HEK293 (cell line): ENCODE results near the gene TXNDC8.

Experiments
- CTCF ChIA-PET: fragments of 350-600 bp; formaldehyde crosslinking; extraction: SDS; loops from one replicate; lab custom pipeline; 2021; ENCODE audit warnings: antibody characterized with exemption; lab: Yijun Ruan, JAX
- POLR2A ChIA-PET: fragments of 300-600 bp; formaldehyde crosslinking; extraction: SDS; loops from one replicate; lab custom pipeline; 2020; ENCODE audit warnings: antibody characterized with exemption, inconsistent platforms; lab: Yijun Ruan, JAX
- H3K27ac ChIP-seq: fragments of 200-500 bp; sonication (Bioruptor generic); 2 replicates; pipeline ENCODE4 v1.5.1; 2014; ENCODE audit warnings: low read depth, low read length, control low read depth, inconsistent platforms; ENCODE audit errors: extremely low read depth
- H3K36me3 ChIP-seq, 2 experiments: fragments of 200-500 bp in 1 of 2; sonication (Bioruptor generic) in 1 of 2; 1 replicate in 1 of 2; 2 replicates in 1 of 2; pipeline ENCODE4 v1.5.1; 2014 to 2017; ENCODE audit warnings: inconsistent platforms in 2 of 2, low read length in 2 of 2; ENCODE audit not compliant: control insufficient read depth in 2 of 2, insufficient read depth in 1 of 2
- H3K4me1 ChIP-seq: fragments of 200-500 bp; sonication (Bioruptor generic); 2 replicates; pipeline ENCODE4 v1.5.1; 2014; ENCODE audit warnings: mild to moderate bottlenecking, low read length, inconsistent platforms; ENCODE audit not compliant: control insufficient read depth, insufficient read depth
- H3K4me3 ChIP-seq: 2 replicates; pipeline ENCODE4 v1.5.1; 2011; ENCODE audit warnings: low read depth, mild to moderate bottlenecking, control low read depth, low read length, moderate library complexity
- H3K9me3 ChIP-seq: fragments of 200-500 bp; sonication (Bioruptor generic); 2 replicates; pipeline ENCODE4 v1.5.1; 2014; ENCODE audit warnings: low read depth, low read length, inconsistent platforms; ENCODE audit not compliant: control insufficient read depth, insufficient read depth
- IKZF3 ChIP-seq: fragments of 450-650 bp; IDR thresholded peaks from 2 replicates; pipeline ENCODE4 v1.5.0; 2018; ENCODE audit warnings: missing biosample characterization, mild to moderate bottlenecking, missing genetic modification characterization, moderate library complexity
- INSM2 ChIP-seq: fragments of 450-650 bp; formaldehyde crosslinking; IDR thresholded peaks from 2 replicates; pipeline ENCODE4 v1.5.1; 2016; ENCODE audit warnings: missing biosample characterization, missing genetic modification characterization
- KLF8 ChIP-seq: fragments of 450-650 bp; formaldehyde crosslinking; IDR thresholded peaks from 2 replicates; pipeline ENCODE4 v1.5.1; 2016; ENCODE audit warnings: missing biosample characterization, missing genetic modification characterization
- PRDM10 ChIP-seq: fragments of 450-650 bp; formaldehyde crosslinking; IDR thresholded peaks from 2 replicates; pipeline ENCODE4 v1.5.1; 2016; ENCODE audit warnings: missing biosample characterization, missing genetic modification characterization
- ZBTB17 ChIP-seq: fragments of 450-650 bp; formaldehyde crosslinking; IDR thresholded peaks from 2 replicates; pipeline ENCODE4 v1.5.1; 2016; ENCODE audit warnings: missing biosample characterization, missing genetic modification characterization
- ZFP69B ChIP-seq: fragments of 450-650 bp; formaldehyde crosslinking; IDR thresholded peaks from 2 replicates; pipeline ENCODE4 v1.5.1; 2016; ENCODE audit warnings: missing biosample characterization, missing genetic modification characterization
- ZNF146 ChIP-seq: fragments of 450-650 bp; formaldehyde crosslinking; IDR thresholded peaks from 2 replicates; pipeline ENCODE4 v1.5.1; 2016; ENCODE audit warnings: missing biosample characterization, missing genetic modification characterization
- ZNF221 ChIP-seq: fragments of 450-650 bp; formaldehyde crosslinking; IDR thresholded peaks from 2 replicates; pipeline ENCODE4 v1.5.1; 2017; ENCODE audit warnings: missing biosample characterization, missing genetic modification characterization, borderline replicate concordance
- ZNF335 ChIP-seq: fragments of 450-650 bp; formaldehyde crosslinking; conservative IDR thresholded peaks from 2 replicates; pipeline ENCODE4 v1.5.1; 2016; ENCODE audit warnings: missing biosample characterization, missing genetic modification characterization
- ZNF398 ChIP-seq: fragments of 450-650 bp; formaldehyde crosslinking; IDR thresholded peaks from 2 replicates; pipeline ENCODE4 v1.5.1; 2017; ENCODE audit warnings: missing biosample characterization, missing genetic modification characterization
- ZNF423 ChIP-seq: fragments of 450-650 bp; formaldehyde crosslinking; IDR thresholded peaks from 2 replicates; pipeline ENCODE4 v1.5.1; 2016; ENCODE audit warnings: missing biosample characterization, missing genetic modification characterization
- ZNF610 ChIP-seq: fragments of 450-650 bp; formaldehyde crosslinking; IDR thresholded peaks from 2 replicates; pipeline ENCODE4 v1.5.1; 2016; ENCODE audit warnings: missing biosample characterization, missing genetic modification characterization, borderline replicate concordance
- ZSCAN23 ChIP-seq: fragments of 450-650 bp; formaldehyde crosslinking; IDR thresholded peaks from 2 replicates; pipeline ENCODE4 v1.5.1; 2016; ENCODE audit warnings: missing biosample characterization, missing genetic modification characterization

The TXNDC8 gene

GRCh38 chr9:110255463-110256379, 81.9 kb downstream of the TXNDC8 start (continued):
- TF ChIP-seq ZNF335 (tag by site-specific recombination) (peak; percentile 95), KLF8 (tag by site-specific recombination) (peak; percentile 40; the same call in 1 of the 2 replicates), ZFP69B (tag by site-specific recombination) (no peak), ZNF610 (tag by site-specific recombination) (no peak), ZNF423 (peak; percentile 86), ZBTB17 (peak; percentile 4; the same call in 1 of the 2 replicates)

- H3K27ac ChIP-seq, result peak overlapping the region; percentile 95
Measured at GRCh38 chr9:110255034-110255462, 82.6 kb downstream of the TXNDC8 start.

GRCh38 chr9:110254500-110254899, 83.2 kb downstream of the TXNDC8 start:
- no peak for TF ChIP-seq ZNF146 (tag by site-specific recombination)
- no peak for TF ChIP-seq INSM2
- peak; percentile 63 for TF ChIP-seq PRDM10 (tag by site-specific recombination)
- TF ChIP-seq, all 188 proteins: peak for 1
- ChIA-PET POLR2A (no interaction called here), CTCF (no interaction called here)
- peak overlapping the region; percentile 87 for H3K4me3 ChIP-seq
- 0 out of 2 replicates have a peak, but pooled peaks cover 2% of the 10 kb centered on the region for H3K4me1 ChIP-seq
- no peak overlapping the region for H3K27ac ChIP-seq
- H3K9me3 ChIP-seq, result no peaks in the 10 kb centered on the region
- peaks cover 0 to 13% of the 10 kb centered on the region in 2 experiments; a peak in 2 of 3 replicates for H3K36me3 ChIP-seq

More at GRCh38 chr9:110255034-110255462, 82.6 kb downstream of the TXNDC8 start:
- POLR2A ChIA-PET, result no interaction called here
- 0 out of 2 replicates have a peak, but pooled peaks cover 2% of the 10 kb centered on the region for H3K4me1 ChIP-seq
- CTCF ChIA-PET, result no interaction called here
- H3K9me3 ChIP-seq, result no peaks in the 10 kb centered on the region
- TF ChIP-seq ZBTB17 (peak; percentile 60; the same call in 1 of the 2 replicates), IKZF3 (tag by site-specific recombination) (no peak), ZNF221 (tag by site-specific recombination) (no peak), ZNF398 (no peak), ZSCAN23 (no peak)
- H3K4me3 ChIP-seq, result peak overlapping the region; percentile 87
- peaks cover 0 to 7% of the 10 kb centered on the region in 2 experiments; a peak in 2 of 3 replicates for H3K36me3 ChIP-seq
